HepG2 (cell line): ENCODE measurements around the gene PAQR6. TPM values are rescaled to one million over a fixed set of nuclear protein-coding genes. Genes with fewer than 3 reads are reported as not detected.

Experiments
- HOMEZ ChIP-seq: IDR thresholded peaks from 2 replicates; pipeline ENCODE4 v1.6.1; 2016; ENCODE audit warnings: low read depth
- MAZ ChIP-seq, 2 experiments: sonication (generic) in 1 of 2; formaldehyde crosslinking in 1 of 2; IDR thresholded peaks; 2 replicates each; pipeline versions ENCODE4 v1.5.0 to v1.6.1; 2012 to 2020; ENCODE audit warnings: low read depth in 2 of 2, mild to moderate bottlenecking in 2 of 2, borderline replicate concordance in 1 of 2, improper control_type of control experiment in 1 of 2, low read length in 1 of 2, missing genetic modification reagents in 1 of 2, moderate library complexity in 1 of 2
- MTA1 ChIP-seq: sonication (generic); formaldehyde crosslinking; IDR thresholded peaks from 2 replicates; pipeline ENCODE4 v1.4.0; 2020; ENCODE audit warnings: missing genetic modification reagents, mild to moderate bottlenecking, borderline replicate concordance
- MYC ChIP-seq: sonication (generic); formaldehyde crosslinking; IDR thresholded peaks from 2 replicates; pipeline ENCODE4 v1.9.0; 2021; ENCODE audit warnings: missing genetic modification reagents, borderline replicate concordance
- PHF8 ChIP-seq: sonication (generic); formaldehyde crosslinking; IDR thresholded peaks from 2 replicates; pipeline ENCODE4 v1.5.0; 2020; ENCODE audit warnings: missing genetic modification reagents
- REST ChIP-seq, 2 experiments: IDR thresholded peaks; 2 replicates each; pipeline ENCODE4 v1.6.1; 2011 to 2012; ENCODE audit warnings: low read length in 2 of 2, borderline replicate concordance in 1 of 2, low read depth in 1 of 2, mild to moderate bottlenecking in 1 of 2, moderate library complexity in 1 of 2
- SRF ChIP-seq: IDR thresholded peaks from 2 replicates; pipeline ENCODE4 v1.6.1; 2011; ENCODE audit warnings: mild to moderate bottlenecking, low read depth, low read length, moderate library complexity
- ZBTB34 ChIP-seq: sonication (generic); formaldehyde crosslinking; IDR thresholded peaks from 2 replicates; pipeline ENCODE4 v1.8.0; 2022; ENCODE audit warnings: mild to moderate bottlenecking, missing genetic modification reagents
- ZNF354B ChIP-seq: sonication (generic); formaldehyde crosslinking; IDR thresholded peaks from 2 replicates; pipeline ENCODE4 v1.8.0; 2022; ENCODE audit warnings: mild to moderate bottlenecking, missing genetic modification reagents
- ZNF572 ChIP-seq: sonication (generic); formaldehyde crosslinking; IDR thresholded peaks from 2 replicates; pipeline ENCODE4 v1.5.1; 2020; ENCODE audit warnings: mild to moderate bottlenecking, missing genetic modification reagents
- polyA plus RNA-seq, 8 experiments: library from polyadenylated mRNA; depleted of rRNA in 3 of 8; stranded (reverse) in 7 of 8; unstranded in 1 of 8; fragments of >200 nt; fragmentation: Illumina TruSeq in 4 of 8; extraction: Trizol in 4 of 8; gene quantifications; 2 replicates each; pipeline versions ENCODE4 v1.2.1 to v1.2.3, GENCODE V29; 2011 to 2016; ENCODE audit warnings: low read depth in 4 of 8, missing spikeins in 1 of 8, mixed read lengths in 1 of 8; ENCODE audit not compliant: insufficient read depth in 1 of 8
- total RNA-seq, 5 experiments: library from RNA; depleted of rRNA; stranded (reverse); fragments of >200 nt; fragmentation: Illumina TruSeq; extraction: Trizol; gene quantifications; 2 replicates each; pipeline ENCODE4 v1.2.3, GENCODE V29; 2016; ENCODE audit warnings: low read depth in 1 of 5
- TF ChIP-seq, protein P1 (sequence below): sonication (generic); formaldehyde crosslinking; IDR thresholded peaks from 2 replicates; pipeline ENCODE4 v1.4.0; 2020; ENCODE audit warnings: mild to moderate bottlenecking, missing genetic modification reagents, borderline replicate concordance

Gene PAQR6
- total and polyA plus RNA-seq, 2 of the 13 experiments (the other 11 are each of a cell fraction or from before 2014, with no cell fraction given): 0.82 to 1.4 TPM

- TF ChIP-seq ZBTB34 (CRISPR knock-in tag) (no peak; the same call in 1 of the 2 replicates), MAZ (IDR thresholded peaks at IDR 0.05; ENCODE audit: borderline replicate concordance, low read depth, low read length) (no peak), MAZ (CRISPR knock-in tag; IDR thresholded peaks at IDR 0.05; ENCODE audit: low read depth) (no peak), MYC (peak; percentile 76; the same call in 1 of the 2 replicates), MTA1 (peak; percentile 82), ZNF572 (CRISPR knock-in tag) (0 out of 2 replicates have a peak, but pooled peaks have one; percentile 65), SRF (0 out of 2 replicates have a peak, but pooled peaks have one; percentile 20), ZNF354B (CRISPR knock-in tag) (no peak), REST (IDR thresholded peaks at IDR 0.05; ENCODE audit: borderline replicate concordance in 1 of 2, low read depth in 1 of 2, low read length in 2 of 2) (no peak), HOMEZ (CRISPR knock-in tag) (peak; percentile 74; the same call in 1 of the 2 replicates), PHF8 (CRISPR knock-in tag) (peak; percentile 72)
- TF ChIP-seq, protein P1, sequence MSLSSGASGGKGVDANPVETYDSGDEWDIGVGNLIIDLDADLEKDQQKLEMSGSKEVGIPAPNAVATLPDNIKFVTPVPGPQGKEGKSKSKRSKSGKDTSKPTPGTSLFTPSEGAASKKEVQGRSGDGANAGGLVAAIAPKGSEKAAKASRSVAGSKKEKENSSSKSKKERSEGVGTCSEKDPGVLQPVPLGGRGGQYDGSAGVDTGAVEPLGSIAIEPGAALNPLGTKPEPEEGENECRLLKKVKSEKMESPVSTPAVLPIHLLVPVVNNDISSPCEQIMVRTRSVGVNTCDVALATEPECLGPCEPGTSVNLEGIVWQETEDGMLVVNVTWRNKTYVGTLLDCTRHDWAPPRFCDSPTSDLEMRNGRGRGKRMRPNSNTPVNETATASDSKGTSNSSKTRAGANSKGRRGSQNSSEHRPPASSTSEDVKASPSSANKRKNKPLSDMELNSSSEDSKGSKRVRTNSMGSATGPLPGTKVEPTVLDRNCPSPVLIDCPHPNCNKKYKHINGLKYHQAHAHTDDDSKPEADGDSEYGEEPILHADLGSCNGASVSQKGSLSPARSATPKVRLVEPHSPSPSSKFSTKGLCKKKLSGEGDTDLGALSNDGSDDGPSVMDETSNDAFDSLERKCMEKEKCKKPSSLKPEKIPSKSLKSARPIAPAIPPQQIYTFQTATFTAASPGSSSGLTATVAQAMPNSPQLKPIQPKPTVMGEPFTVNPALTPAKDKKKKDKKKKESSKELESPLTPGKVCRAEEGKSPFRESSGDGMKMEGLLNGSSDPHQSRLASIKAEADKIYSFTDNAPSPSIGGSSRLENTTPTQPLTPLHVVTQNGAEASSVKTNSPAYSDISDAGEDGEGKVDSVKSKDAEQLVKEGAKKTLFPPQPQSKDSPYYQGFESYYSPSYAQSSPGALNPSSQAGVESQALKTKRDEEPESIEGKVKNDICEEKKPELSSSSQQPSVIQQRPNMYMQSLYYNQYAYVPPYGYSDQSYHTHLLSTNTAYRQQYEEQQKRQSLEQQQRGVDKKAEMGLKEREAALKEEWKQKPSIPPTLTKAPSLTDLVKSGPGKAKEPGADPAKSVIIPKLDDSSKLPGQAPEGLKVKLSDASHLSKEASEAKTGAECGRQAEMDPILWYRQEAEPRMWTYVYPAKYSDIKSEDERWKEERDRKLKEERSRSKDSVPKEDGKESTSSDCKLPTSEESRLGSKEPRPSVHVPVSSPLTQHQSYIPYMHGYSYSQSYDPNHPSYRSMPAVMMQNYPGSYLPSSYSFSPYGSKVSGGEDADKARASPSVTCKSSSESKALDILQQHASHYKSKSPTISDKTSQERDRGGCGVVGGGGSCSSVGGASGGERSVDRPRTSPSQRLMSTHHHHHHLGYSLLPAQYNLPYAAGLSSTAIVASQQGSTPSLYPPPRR: peak; percentile 67; the same call in 1 of the 2 replicates
Observed at GRCh38 chr1:156291226-156292061, 43.6 kb upstream of the PAQR6 start (continued).
